BLaER1 treated with 17β-estradiol and CSF1 and Interleukin-3, amounts not matched to agents 10 nM and 100 nM (cell line): ENCODE data around the gene TNRC6A.
"Not testable (repeated sequence)": the region's sequence is repeated elsewhere in the genome, so short reads cannot be mapped to it uniquely, and the experiment has no call there.

Source experiments
- H3K27ac ChIP-seq, 11 experiments: shearing (Covaris generic); formaldehyde crosslinking; 2 replicates each; pipeline ENCODE4 v1.8.1; 2022
- H3K27me3 ChIP-seq, 11 experiments: shearing (Covaris generic); formaldehyde crosslinking; 2 replicates each; pipeline ENCODE4 v1.8.1; 2022
- H3K36me3 ChIP-seq, 11 experiments: shearing (Covaris generic); formaldehyde crosslinking; 2 replicates each; pipeline ENCODE4 v1.8.1; 2022
- H3K4me1 ChIP-seq, 10 experiments: shearing (Covaris generic); formaldehyde crosslinking; 2 replicates each; pipeline ENCODE4 v1.8.1; 2022
- H3K4me2 ChIP-seq, 11 experiments: shearing (Covaris generic); formaldehyde crosslinking; 2 replicates each; pipeline ENCODE4 v1.8.1; 2022
- H3K4me3 ChIP-seq, 10 experiments: shearing (Covaris generic); formaldehyde crosslinking; 2 replicates each; pipeline ENCODE4 v1.8.1; 2022
- H3K9ac ChIP-seq, 11 experiments: shearing (Covaris generic); formaldehyde crosslinking; 2 replicates each; pipeline ENCODE4 v1.8.1; 2022
- H3K9me3 ChIP-seq, 11 experiments: shearing (Covaris generic); formaldehyde crosslinking; replicated peaks in 1 of 11; 2 replicates each; pipeline ENCODE4 v1.8.1; 2022
- H4K20me1 ChIP-seq, 11 experiments: shearing (Covaris generic); formaldehyde crosslinking; 2 replicates each; pipeline ENCODE4 v1.8.1; 2022
- Cebpa-rat ChIP-seq, 11 experiments: shearing (Covaris generic); IDR thresholded peaks; 2 replicates each; pipeline ENCODE4 v1.8.1; 2022

Gene TNRC6A

DNA sequence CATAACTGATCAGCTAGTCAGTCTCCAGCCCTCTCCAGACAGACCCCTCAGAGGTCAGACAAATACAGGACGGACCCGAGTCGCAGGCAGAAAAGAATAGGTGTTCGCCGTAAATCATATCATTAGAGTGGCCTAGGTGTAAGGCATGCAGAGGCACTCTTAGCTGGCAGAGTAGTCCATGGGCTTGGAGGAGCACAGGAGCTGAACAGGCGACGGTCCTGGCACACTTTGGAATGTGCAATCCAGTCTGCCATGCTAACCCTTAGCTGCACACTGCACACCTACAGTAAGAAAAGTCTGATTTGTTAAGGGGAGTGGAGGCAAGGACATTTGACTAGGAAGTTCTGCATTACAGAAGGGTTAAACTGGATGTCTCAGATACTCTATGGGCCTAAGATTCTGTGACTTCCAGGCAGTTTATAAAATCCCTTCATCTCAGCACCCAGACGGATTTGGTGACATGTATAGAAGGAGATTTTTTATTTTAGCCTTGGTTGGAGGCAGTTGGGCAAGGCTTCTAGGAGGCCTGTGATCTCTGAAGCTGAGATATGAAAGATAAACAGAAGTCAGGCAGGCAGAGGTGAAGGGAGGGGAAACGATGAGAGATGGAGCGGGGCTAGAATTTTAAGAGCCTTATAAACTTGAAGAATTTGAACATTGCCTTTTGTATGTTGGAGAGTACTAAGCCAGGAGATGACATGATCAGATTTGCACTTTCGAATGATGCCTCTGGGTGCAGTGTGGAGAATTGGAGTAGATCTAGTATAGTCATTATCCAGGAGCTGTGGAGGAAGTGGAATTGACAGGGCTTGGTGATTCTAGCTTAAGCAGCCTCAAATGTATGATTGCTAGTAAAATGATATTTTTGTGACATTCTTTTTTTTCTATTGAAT lies 81.7 kb downstream of the TNRC6A start:
- no peak overlapping the region for H3K27ac ChIP-seq
- no peak for TF ChIP-seq Cebpa-rat (IDR thresholded peaks at IDR 0.05)
- no peak overlapping the region for H3K4me3 ChIP-seq
- H3K9me3 ChIP-seq, result no peaks in the 10 kb centered on the region
- H3K4me1 ChIP-seq, result no peaks in the 10 kb centered on the region
- no peak overlapping the region for H3K4me2 ChIP-seq
- H3K27me3 ChIP-seq, result no peaks in the 10 kb centered on the region
- peaks cover 98 to 100% (median 100%) of the 10 kb centered on the region in 11 experiments for H3K36me3 ChIP-seq
- no peak overlapping the region for H3K9ac ChIP-seq
- H4K20me1 ChIP-seq, result peaks cover 0 to 34% (median 13%) of the 10 kb centered on the region in 11 experiments; a peak in 13 of 22 replicates

- not testable (repeated sequence) for H3K9ac ChIP-seq, H3K4me1 ChIP-seq, H3K27ac ChIP-seq, H3K4me2 ChIP-seq, H3K4me3 ChIP-seq, H3K9me3 ChIP-seq, H3K27me3 ChIP-seq
- H4K20me1 ChIP-seq, result peaks cover 0 to 32% (median 13%) of the 10 kb centered on the region in 11 experiments; a peak in 14 of 22 replicates
- H3K36me3 ChIP-seq, result peaks cover 98 to 100% (median 100%) of the 10 kb centered on the region in 11 experiments
Measured at GRCh38 chr16:24812813-24813212, 83.4 kb downstream of the TNRC6A start.

DNA sequence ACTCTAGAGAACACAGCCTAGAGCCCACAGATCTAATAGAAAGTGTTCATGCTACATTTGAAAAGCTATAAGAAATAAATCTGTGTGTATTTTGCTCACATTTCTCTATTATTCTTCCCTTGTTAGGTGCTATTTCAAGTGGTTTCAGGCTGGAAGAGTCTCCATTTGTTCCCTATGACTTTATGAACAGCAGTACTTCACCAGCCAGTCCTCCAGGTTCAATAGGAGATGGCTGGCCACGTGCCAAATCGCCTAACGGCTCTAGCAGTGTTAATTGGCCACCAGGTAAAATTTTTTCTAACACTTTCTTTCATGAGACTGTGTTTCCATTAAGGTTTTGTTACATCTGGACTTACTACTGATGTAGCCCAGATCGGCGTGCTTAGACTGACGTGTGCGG lies 85.6 kb downstream of the TNRC6A start:
- H4K20me1 ChIP-seq, result peaks cover 0 to 26% (median 13%) of the 10 kb centered on the region in 11 experiments; a peak in 14 of 22 replicates
- H3K9ac ChIP-seq, result no peak overlapping the region
- H3K4me3 ChIP-seq, result no peak overlapping the region
- peaks cover 1 to 9% (median 5%) of the 10 kb centered on the region in 10 experiments; a peak in 15 of 20 replicates for H3K4me1 ChIP-seq
- H3K27ac ChIP-seq, result no peak overlapping the region
- no peak for TF ChIP-seq Cebpa-rat (IDR thresholded peaks at IDR 0.05)
- H3K36me3 ChIP-seq, result peaks cover 98 to 100% (median 100%) of the 10 kb centered on the region in 11 experiments
- H3K4me2 ChIP-seq, result no peak overlapping the region
- no peaks in the 10 kb centered on the region for H3K9me3 ChIP-seq
- no peaks in the 10 kb centered on the region for H3K27me3 ChIP-seq

DNA sequence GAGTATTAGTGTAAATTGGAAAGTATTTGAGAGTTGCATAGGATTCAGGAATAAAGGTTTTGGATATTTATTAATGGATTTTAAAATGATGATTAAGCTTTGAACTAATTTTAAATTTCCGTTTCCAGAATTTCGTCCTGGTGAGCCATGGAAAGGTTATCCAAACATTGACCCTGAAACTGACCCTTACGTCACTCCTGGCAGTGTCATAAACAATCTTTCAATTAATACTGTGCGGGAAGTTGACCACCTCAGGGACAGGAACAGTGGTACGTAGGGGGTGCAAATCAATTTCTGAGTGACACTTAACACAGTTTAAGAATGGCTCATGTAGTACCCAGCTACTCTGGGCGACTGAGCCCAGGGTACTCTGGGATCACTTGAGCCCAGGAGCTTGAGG lies 87.2 kb downstream of the TNRC6A start:
- H3K9me3 ChIP-seq, result no peaks in the 10 kb centered on the region
- peaks cover 0 to 18% (median 8%) of the 10 kb centered on the region in 11 experiments; a peak in 9 of 22 replicates for H4K20me1 ChIP-seq
- no peak overlapping the region for H3K4me3 ChIP-seq
- no peak overlapping the region for H3K4me2 ChIP-seq
- no peak overlapping the region for H3K27ac ChIP-seq
- no peak overlapping the region for H3K9ac ChIP-seq
- H3K4me1 ChIP-seq, result peaks cover 7 to 24% (median 18%) of the 10 kb centered on the region in 10 experiments; a peak in 16 of 20 replicates
- H3K36me3 ChIP-seq, result peaks cover 99 to 100% (median 100%) of the 10 kb centered on the region in 11 experiments
- TF ChIP-seq Cebpa-rat (IDR thresholded peaks at IDR 0.05), result no peak
- H3K27me3 ChIP-seq, result no peaks in the 10 kb centered on the region

DNA sequence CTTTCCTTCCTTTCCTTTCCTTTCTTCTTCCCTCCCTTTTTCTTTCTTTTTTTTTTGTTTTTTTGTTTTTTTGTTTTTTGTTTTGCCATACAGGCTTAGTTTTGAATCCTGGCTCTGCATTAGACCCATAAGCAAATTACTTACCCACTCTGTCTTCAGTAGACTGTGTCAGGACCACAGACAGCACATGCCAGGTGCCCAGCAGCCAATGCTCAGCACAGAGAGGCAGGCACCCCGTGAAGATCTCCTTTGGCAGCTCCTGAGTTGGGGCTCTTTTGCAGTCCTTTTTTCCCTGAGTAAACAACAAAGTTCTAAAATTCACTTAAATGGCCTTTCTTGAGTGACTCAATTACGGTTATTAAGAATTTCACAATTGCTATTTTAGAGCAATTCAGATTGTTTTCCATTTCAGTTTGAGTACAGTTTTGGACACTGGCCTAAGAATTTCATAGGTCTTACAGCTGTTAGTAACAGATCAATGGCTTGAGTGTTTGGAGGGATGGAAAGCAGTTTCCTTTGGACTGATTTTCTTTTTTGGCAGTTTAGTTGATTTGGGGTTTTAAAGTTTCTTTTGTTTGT lies 90.1 kb downstream of the TNRC6A start:
- no peak for TF ChIP-seq Cebpa-rat (IDR thresholded peaks at IDR 0.05)
- peaks cover 7 to 25% (median 18%) of the 10 kb centered on the region in 10 experiments; a peak in 16 of 20 replicates for H3K4me1 ChIP-seq
- no peaks in the 10 kb centered on the region for H3K27me3 ChIP-seq
- peak overlapping the region in 9 of 11 experiments; percentile 5 to 77 (median 67); a peak in 14 of 22 replicates for H3K27ac ChIP-seq
- H3K9me3 ChIP-seq, result no peaks in the 10 kb centered on the region
- H3K9ac ChIP-seq, result peak overlapping the region in 4 of 11 experiments; percentile 6 to 44 (median 32); a peak in 4 of 22 replicates
- H4K20me1 ChIP-seq, result peaks cover 0 to 23% (median 7%) of the 10 kb centered on the region in 11 experiments; a peak in 12 of 22 replicates
- no peak overlapping the region for H3K4me3 ChIP-seq
- peak overlapping the region in 6 of 11 experiments; percentile 18 to 57 (median 49); a peak in 7 of 22 replicates for H3K4me2 ChIP-seq
- peaks cover 92 to 100% (median 98%) of the 10 kb centered on the region in 11 experiments for H3K36me3 ChIP-seq

DNA sequence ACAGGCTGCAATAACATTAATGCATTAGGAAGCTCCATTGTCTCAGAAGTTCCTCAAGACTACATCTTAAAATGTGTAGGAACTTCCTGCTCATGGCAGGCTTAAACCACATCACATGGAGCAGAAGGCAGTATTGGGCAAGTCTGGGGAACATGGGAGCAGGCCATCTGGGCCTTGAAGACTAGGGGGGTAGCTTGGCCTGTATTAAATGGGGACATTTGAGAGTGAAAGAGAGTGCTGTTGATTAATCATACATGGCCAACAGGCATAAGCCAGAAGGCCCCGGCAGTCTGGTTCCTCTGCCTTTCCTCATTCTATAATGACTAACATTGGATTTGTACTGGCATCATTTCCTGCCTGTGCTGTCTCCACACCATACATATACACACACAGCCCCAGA lies 91.1 kb downstream of the TNRC6A start:
- Histone ChIP-seq H3K27me3 (no peaks in the 10 kb centered on the region), H3K27ac (peak overlapping the region in 9 of 11 experiments; percentile 5 to 77 (median 67); a peak in 15 of 22 replicates), H3K36me3 (peaks cover 91 to 100% (median 98%) of the 10 kb centered on the region in 11 experiments), H3K9ac (peak overlapping the region in 5 of 11 experiments; percentile 17 to 56 (median 46); a peak in 7 of 22 replicates), H3K4me1 (peaks cover 7 to 25% (median 18%) of the 10 kb centered on the region in 10 experiments; a peak in 16 of 20 replicates), H3K9me3 (no peaks in the 10 kb centered on the region), H4K20me1 (peaks cover 0 to 23% (median 7%) of the 10 kb centered on the region in 11 experiments; a peak in 12 of 22 replicates), H3K4me3 (no peak overlapping the region), H3K4me2 (peak overlapping the region in 7 of 11 experiments; percentile 18 to 57 (median 45); a peak in 10 of 22 replicates)
- peak in 6 of 11 experiments; percentile 8 to 85 (median 70); a peak in 8 of 22 replicates for TF ChIP-seq Cebpa-rat (IDR thresholded peaks at IDR 0.05)

- Histone ChIP-seq H3K4me3 (no peak overlapping the region), H3K27ac (peak overlapping the region in 9 of 11 experiments; percentile 22 to 77 (median 67); a peak in 15 of 22 replicates), H3K4me1 (peaks cover 7 to 25% (median 18%) of the 10 kb centered on the region in 10 experiments; a peak in 16 of 20 replicates), H3K27me3 (no peaks in the 10 kb centered on the region), H3K36me3 (peaks cover 91 to 100% (median 98%) of the 10 kb centered on the region in 11 experiments), H3K9ac (peak overlapping the region in 6 of 11 experiments; percentile 15 to 56 (median 45); a peak in 8 of 22 replicates), H4K20me1 (peaks cover 0 to 23% (median 7%) of the 10 kb centered on the region in 11 experiments; a peak in 12 of 22 replicates), H3K9me3 (no peaks in the 10 kb centered on the region), H3K4me2 (peak overlapping the region in 5 of 11 experiments; percentile 2 to 57 (median 45); a peak in 6 of 22 replicates)
- TF ChIP-seq Cebpa-rat (IDR thresholded peaks at IDR 0.05), result no peak
Measured at GRCh38 chr16:24821129-24821528, 91.7 kb downstream of the TNRC6A start.

DNA sequence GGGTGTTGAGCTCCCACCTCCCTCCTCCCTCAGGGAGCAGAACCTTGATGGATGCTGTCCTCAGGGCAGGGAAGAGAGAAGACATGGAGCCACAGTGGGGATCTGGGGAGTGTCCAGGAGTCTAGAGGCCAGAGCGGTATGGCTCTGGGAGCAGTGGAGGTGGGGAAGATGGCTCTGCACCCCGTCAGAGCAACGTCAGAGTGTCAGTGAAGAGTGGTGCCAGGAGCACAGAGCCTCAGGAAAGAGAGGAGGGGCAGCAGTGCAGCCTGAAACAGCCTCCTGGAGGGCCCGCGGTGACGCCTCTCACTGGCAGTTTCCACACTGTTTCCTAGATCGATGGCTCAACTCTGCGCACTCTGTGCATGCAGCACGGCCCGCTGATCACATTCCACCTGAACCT lies 93.1 kb downstream of the TNRC6A start:
- Histone ChIP-seq H3K9me3 (no peaks in the 10 kb centered on the region), H3K36me3 (peaks cover 91 to 100% (median 98%) of the 10 kb centered on the region in 11 experiments), H4K20me1 (peaks cover 0 to 25% (median 7%) of the 10 kb centered on the region in 11 experiments; a peak in 11 of 22 replicates), H3K27me3 (no peaks in the 10 kb centered on the region), H3K27ac (peak overlapping the region in 3 of 11 experiments; percentile 71 to 77 (median 73); a peak in 2 of 22 replicates), H3K4me3 (no peak overlapping the region), H3K4me1 (peaks cover 7 to 25% (median 18%) of the 10 kb centered on the region in 10 experiments; a peak in 16 of 20 replicates), H3K9ac (no peak overlapping the region), H3K4me2 (no peak overlapping the region)
- no peak for TF ChIP-seq Cebpa-rat (IDR thresholded peaks at IDR 0.05)
